ENCODE data around the gene DSE. TPM values are rescaled to one million over a fixed set of nuclear protein-coding genes. Genes with fewer than 3 reads are reported as not detected.
A peak's percentile ranks its signal among the peaks of the same experiment; 100 is the strongest.

The DSE gene
- polyA plus RNA-seq, 2 of the 4 experiments (the other 2 are of a cell fraction), result 20.2 to 22.7 TPM

DNA sequence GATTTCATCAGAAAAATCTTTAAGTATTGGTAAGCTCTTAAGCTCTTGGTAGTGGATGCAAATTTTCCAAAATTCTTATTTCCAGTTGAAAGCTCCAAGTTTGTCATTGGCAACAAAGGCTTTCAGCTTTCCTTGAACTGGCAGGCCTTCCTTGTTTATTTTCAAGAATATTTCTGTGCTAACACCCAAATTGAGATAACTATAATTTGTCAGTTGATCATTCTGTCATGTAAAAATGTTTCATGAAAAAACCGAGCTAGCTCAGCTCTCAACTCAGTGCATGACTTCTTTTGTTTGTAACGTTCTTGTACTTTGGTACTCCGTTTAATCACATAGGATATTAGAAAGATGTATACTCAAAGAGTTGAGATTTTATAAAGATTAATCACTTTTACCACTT is 51.5 kb downstream of the DSE start:
- no peak for FAIRE-seq
- no peak overlapping the region for H3K27ac ChIP-seq
- ATAC-seq, result no peak
- no peak overlapping the region for H3K4me3 ChIP-seq
- TF ChIP-seq RARB (CRISPR knock-in tag; IDR thresholded peaks at IDR 0.05) (no peak), CHD4 (IDR thresholded peaks at IDR 0.05; ENCODE audit: borderline replicate concordance) (no peak), PBX3 (IDR thresholded peaks at IDR 0.05) (no peak), EHMT2 (IDR thresholded peaks at IDR 0.05; ENCODE audit: low read depth) (no peak), ELK1 (IDR thresholded peaks at IDR 0.05; ENCODE audit: low read depth, low read length) (no peak), MYC (IDR thresholded peaks at IDR 0.05; ENCODE audit: borderline replicate concordance, low read length) (no peak), JUN (IDR thresholded peaks at IDR 0.05) (no peak), NPAS2 (CRISPR knock-in tag; IDR thresholded peaks at IDR 0.05; ENCODE audit: borderline replicate concordance) (no peak)
- no peak for DNase-seq (ENCODE audit: low read depth in 1 of 2, low spot score in 1 of 2)
- H3K4me2 ChIP-seq, result no peak overlapping the region
- WGBS (ENCODE audit: missing lambda C conversion rate), result 80% methylated on average over 3 of the region's 3 CpGs
- POLR2A ChIA-PET, result no interaction called here
- CTCF ChIA-PET, result interaction anchor here (0.5 to 1.2 kb wide), 3 partner anchors 28 to 154 kb away, joined by 3 read pairs; no protein-coding TSS in a partner anchor
- no peaks in the 10 kb centered on the region for H3K9me3 ChIP-seq
- H3K4me1 ChIP-seq, result 0 out of 3 replicates have a peak, but pooled peaks cover 4% of the 10 kb centered on the region

- H3K4me1 ChIP-seq, result 0 out of 3 replicates have a peak, but pooled peaks cover 4% of the 10 kb centered on the region
- ATAC-seq, result peak in 1 of 2 experiments; percentile 50; a peak in 1 of 6 replicates
- DNase-seq (ENCODE audit: low read depth in 1 of 2, low spot score in 1 of 2), result peak in 1 of 2 experiments; percentile 17
- H3K9me3 ChIP-seq, result no peaks in the 10 kb centered on the region
- FAIRE-seq, result no peak
- WGBS (ENCODE audit: missing lambda C conversion rate), result 44% methylated on average over 1 of the region's 1 CpG
- no peak overlapping the region for H3K4me3 ChIP-seq
- H3K27ac ChIP-seq, result no peak overlapping the region
- POLR2A ChIA-PET, result no interaction called here
- TF ChIP-seq, protein P1, sequence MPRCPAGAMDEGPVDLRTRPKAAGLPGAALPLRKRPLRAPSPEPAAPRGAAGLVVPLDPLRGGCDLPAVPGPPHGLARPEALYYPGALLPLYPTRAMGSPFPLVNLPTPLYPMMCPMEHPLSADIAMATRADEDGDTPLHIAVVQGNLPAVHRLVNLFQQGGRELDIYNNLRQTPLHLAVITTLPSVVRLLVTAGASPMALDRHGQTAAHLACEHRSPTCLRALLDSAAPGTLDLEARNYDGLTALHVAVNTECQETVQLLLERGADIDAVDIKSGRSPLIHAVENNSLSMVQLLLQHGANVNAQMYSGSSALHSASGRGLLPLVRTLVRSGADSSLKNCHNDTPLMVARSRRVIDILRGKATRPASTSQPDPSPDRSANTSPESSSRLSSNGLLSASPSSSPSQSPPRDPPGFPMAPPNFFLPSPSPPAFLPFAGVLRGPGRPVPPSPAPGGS (IDR thresholded peaks at IDR 0.05), result no peak
- TF ChIP-seq SMC3 (IDR thresholded peaks at IDR 0.05) (no peak), ELK1 (IDR thresholded peaks at IDR 0.05; ENCODE audit: low read depth, low read length) (no peak), EHF (CRISPR knock-in tag; IDR thresholded peaks at IDR 0.05) (no peak), RNF2 (IDR thresholded peaks at IDR 0.05; ENCODE audit: borderline replicate concordance, low read depth) (no peak), CBX8 (IDR thresholded peaks at IDR 0.05) (no peak), KDM5A (IDR thresholded peaks at IDR 0.05) (no peak), MAZ (IDR thresholded peaks at IDR 0.05; ENCODE audit: borderline replicate concordance, low read depth, low read length) (no peak), PBX3 (IDR thresholded peaks at IDR 0.05) (no peak), FOXS1 (CRISPR knock-in tag; IDR thresholded peaks at IDR 0.05) (no peak), HOXA7 (CRISPR knock-in tag; IDR thresholded peaks at IDR 0.05) (no peak), EHMT2 (IDR thresholded peaks at IDR 0.05; ENCODE audit: low read depth) (no peak)
- H3K4me2 ChIP-seq, result no peak overlapping the region
- CTCF ChIA-PET, result interaction anchor here (0.6 to 1.3 kb wide), 3 partner anchors 9 to 159 kb away, joined by 3 to 4 read pairs (median 3); no protein-coding TSS in a partner anchor
Observed at GRCh38 chr6:116424001-116424400, 53.3 kb downstream of the DSE start.
